OCI-LY7 (cell line): ENCODE measurements around the gene CGB8.

Experiments
- EZH2phosphoT487 ChIP-seq: fragments of 200-600 bp; sonication (generic); IDR thresholded peaks from 2 replicates; pipeline ENCODE4 v1.6.1; 2018; ENCODE audit warnings: low read depth, borderline replicate concordance, mild to moderate bottlenecking, mixed run types, antibody characterized with exemption, low read length, moderate library complexity, mixed read lengths
- TF ChIP-seq, protein P1 (sequence below): fragments of 200-600 bp; sonication (generic); conservative IDR thresholded peaks from 2 replicates; pipeline ENCODE4 v1.5.1; 2014; ENCODE audit warnings: mild to moderate bottlenecking, antibody characterized with exemption, low read length, moderate library complexity, mixed read lengths

DNA sequence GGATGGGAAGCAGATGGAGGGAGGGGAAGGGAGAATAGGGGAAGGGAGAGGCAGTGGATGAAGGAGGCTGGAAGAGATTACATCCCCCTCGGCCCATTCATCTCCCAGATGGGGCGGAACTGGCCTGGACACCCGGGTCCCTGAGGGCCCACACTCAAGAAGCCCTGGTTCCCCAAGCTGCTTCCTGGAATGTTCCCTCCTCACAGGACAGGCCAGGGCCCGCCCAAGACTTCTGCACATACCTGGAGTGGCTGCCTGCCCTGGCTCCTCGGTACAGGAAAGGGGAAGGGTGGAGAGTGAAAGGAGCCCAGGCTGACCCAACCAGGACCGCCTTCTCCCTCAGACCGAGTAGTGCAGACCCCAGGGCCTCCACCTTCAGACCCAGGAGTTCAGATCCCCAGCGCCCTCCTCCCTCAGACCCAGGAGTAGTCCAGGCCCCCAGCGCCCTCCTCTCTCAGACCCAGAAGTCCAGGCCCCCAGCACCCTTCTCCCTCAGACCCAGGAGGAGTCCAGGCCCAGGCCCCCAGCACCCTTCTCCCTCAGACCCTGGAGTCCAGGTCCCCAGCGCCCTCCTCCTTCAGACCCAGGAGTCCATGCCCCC, 15.2 kb upstream of the CGB8 start:
- TF ChIP-seq, protein P1, sequence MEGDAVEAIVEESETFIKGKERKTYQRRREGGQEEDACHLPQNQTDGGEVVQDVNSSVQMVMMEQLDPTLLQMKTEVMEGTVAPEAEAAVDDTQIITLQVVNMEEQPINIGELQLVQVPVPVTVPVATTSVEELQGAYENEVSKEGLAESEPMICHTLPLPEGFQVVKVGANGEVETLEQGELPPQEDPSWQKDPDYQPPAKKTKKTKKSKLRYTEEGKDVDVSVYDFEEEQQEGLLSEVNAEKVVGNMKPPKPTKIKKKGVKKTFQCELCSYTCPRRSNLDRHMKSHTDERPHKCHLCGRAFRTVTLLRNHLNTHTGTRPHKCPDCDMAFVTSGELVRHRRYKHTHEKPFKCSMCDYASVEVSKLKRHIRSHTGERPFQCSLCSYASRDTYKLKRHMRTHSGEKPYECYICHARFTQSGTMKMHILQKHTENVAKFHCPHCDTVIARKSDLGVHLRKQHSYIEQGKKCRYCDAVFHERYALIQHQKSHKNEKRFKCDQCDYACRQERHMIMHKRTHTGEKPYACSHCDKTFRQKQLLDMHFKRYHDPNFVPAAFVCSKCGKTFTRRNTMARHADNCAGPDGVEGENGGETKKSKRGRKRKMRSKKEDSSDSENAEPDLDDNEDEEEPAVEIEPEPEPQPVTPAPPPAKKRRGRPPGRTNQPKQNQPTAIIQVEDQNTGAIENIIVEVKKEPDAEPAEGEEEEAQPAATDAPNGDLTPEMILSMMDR: no peak
- no peak for TF ChIP-seq EZH2phosphoT487
